Breast epithelium (tissue), 4 donors: ENCODE results near the gene CCDC157. TPM values are rescaled to one million over a fixed set of nuclear protein-coding genes. Genes with fewer than 3 reads are reported as not detected.

Experiments used
- DNase-seq, 2 donors: peaks; one replicate each; pipeline ENCODE4 v3.0.0-alpha.2; 2019; ENCODE audit warnings: low spot score in 2 of 2
- H3K27ac ChIP-seq, 2 donors: fragments of 200-600 bp; sonication (generic) in 1 of 2; one replicate each; pipeline ENCODE4 v1.5.1; 2016 to 2019; ENCODE audit warnings: mild to moderate bottlenecking in 1 of 2
- H3K27me3 ChIP-seq, 2 donors: fragments of 200-600 bp; sonication (generic) in 1 of 2; one replicate each; pipeline versions ENCODE4 v1.5.1 to v1.6.0; 2017 to 2019; ENCODE audit warnings: control low read depth in 1 of 2, mild to moderate bottlenecking in 1 of 2
- H3K36me3 ChIP-seq: fragments of 200-600 bp; one replicate; pipeline ENCODE4 v1.5.1; 2019
- H3K4me1 ChIP-seq, 2 donors: fragments of 200-600 bp; sonication (generic); one replicate each; pipeline ENCODE4 v1.5.1; 2016 to 2019; ENCODE audit warnings: control low read depth in 1 of 2
- H3K4me3 ChIP-seq, 3 donors: fragments of 200-600 bp; sonication (generic); 1 replicate in 2 of 3; 2 replicates in 1 of 3; pipeline ENCODE4 v1.5.1; 2016 to 2019; ENCODE audit warnings: mild to moderate bottlenecking in 3 of 3, moderate library complexity in 2 of 3
- H3K9me3 ChIP-seq, 2 donors: fragments of 200-600 bp; sonication (generic) in 1 of 2; one replicate each; pipeline ENCODE4 v1.5.1; 2016 to 2019; ENCODE audit warnings: control low read depth in 1 of 2
- POLR2A ChIP-seq: fragments of 450-650 bp; IDR thresholded peaks from one replicate; pipeline ENCODE4 v1.6.1; 2016; ENCODE audit warnings: antibody characterized with exemption, mild to moderate bottlenecking, moderate library complexity
- POLR2AphosphoS5 ChIP-seq, 3 donors: sonication (generic); formaldehyde crosslinking; IDR thresholded peaks; one replicate each; pipeline ENCODE4 v1.6.1; 2017; ENCODE audit warnings: antibody characterized with exemption in 3 of 3
- intact Hi-C: fragments of 100-400 bp; cut with DNase I; formaldehyde crosslinking; loops from one replicate; pipeline ENCODE4 v1.15.1; 2023; ENCODE audit warnings: low total_unique reads
- total RNA-seq, 3 donors: library from RNA; depleted of rRNA; stranded (reverse); fragments of >200 nt; gene quantifications; one replicate each; pipeline ENCODE4 v1.1.0, GENCODE V29; 2016
- TF ChIP-seq, protein P1 (sequence below), 3 donors: fragments of 450-650 bp; IDR thresholded peaks; one replicate each; pipeline ENCODE4 v1.5.1; 2016 to 2017; ENCODE audit warnings: antibody characterized with exemption in 3 of 3, mild to moderate bottlenecking in 3 of 3, moderate library complexity in 3 of 3

CCDC157 gene
- total RNA-seq, 3 donors from 2014 or later = 2.6 to 7.5 (median 6.6) TPM

DNA sequence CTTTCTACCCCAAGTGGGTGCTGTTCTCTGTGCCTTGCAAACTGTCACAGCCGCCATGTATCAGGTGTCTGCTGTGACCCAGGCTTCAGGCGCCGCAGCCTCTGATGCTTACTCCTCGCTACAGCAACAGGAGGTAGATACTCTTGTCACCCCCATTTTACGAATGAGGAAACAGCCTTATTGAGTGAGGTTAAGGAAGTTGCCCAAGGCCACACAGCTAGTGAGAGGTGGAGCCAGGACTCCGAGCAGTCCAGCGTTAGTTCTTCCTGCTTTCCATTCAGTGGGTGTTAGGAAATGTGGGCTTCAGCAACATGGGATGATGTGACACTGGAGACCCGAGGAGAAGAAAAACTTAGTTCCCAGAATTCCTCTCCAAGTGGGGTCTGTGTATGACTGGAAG lies 16.1 kb downstream of the CCDC157 start:
- intact Hi-C loops = no loop called here
- no peak for DNase-seq
- H3K27me3 ChIP-seq = no peaks in the 10 kb centered on the region
- H3K4me3 ChIP-seq = no peak overlapping the region
- H3K36me3 ChIP-seq = no peaks in the 10 kb centered on the region
- no peak for TF ChIP-seq POLR2AphosphoS5 (IDR thresholded peaks at IDR 0.05)
- TF ChIP-seq POLR2A = no peak
- TF ChIP-seq, protein P1, sequence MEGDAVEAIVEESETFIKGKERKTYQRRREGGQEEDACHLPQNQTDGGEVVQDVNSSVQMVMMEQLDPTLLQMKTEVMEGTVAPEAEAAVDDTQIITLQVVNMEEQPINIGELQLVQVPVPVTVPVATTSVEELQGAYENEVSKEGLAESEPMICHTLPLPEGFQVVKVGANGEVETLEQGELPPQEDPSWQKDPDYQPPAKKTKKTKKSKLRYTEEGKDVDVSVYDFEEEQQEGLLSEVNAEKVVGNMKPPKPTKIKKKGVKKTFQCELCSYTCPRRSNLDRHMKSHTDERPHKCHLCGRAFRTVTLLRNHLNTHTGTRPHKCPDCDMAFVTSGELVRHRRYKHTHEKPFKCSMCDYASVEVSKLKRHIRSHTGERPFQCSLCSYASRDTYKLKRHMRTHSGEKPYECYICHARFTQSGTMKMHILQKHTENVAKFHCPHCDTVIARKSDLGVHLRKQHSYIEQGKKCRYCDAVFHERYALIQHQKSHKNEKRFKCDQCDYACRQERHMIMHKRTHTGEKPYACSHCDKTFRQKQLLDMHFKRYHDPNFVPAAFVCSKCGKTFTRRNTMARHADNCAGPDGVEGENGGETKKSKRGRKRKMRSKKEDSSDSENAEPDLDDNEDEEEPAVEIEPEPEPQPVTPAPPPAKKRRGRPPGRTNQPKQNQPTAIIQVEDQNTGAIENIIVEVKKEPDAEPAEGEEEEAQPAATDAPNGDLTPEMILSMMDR (IDR thresholded peaks at IDR 0.05) = no peak
- H3K9me3 ChIP-seq = no peaks in the 10 kb centered on the region
- H3K4me1 ChIP-seq = no peaks in the 10 kb centered on the region
- H3K27ac ChIP-seq = no peak overlapping the region

DNA sequence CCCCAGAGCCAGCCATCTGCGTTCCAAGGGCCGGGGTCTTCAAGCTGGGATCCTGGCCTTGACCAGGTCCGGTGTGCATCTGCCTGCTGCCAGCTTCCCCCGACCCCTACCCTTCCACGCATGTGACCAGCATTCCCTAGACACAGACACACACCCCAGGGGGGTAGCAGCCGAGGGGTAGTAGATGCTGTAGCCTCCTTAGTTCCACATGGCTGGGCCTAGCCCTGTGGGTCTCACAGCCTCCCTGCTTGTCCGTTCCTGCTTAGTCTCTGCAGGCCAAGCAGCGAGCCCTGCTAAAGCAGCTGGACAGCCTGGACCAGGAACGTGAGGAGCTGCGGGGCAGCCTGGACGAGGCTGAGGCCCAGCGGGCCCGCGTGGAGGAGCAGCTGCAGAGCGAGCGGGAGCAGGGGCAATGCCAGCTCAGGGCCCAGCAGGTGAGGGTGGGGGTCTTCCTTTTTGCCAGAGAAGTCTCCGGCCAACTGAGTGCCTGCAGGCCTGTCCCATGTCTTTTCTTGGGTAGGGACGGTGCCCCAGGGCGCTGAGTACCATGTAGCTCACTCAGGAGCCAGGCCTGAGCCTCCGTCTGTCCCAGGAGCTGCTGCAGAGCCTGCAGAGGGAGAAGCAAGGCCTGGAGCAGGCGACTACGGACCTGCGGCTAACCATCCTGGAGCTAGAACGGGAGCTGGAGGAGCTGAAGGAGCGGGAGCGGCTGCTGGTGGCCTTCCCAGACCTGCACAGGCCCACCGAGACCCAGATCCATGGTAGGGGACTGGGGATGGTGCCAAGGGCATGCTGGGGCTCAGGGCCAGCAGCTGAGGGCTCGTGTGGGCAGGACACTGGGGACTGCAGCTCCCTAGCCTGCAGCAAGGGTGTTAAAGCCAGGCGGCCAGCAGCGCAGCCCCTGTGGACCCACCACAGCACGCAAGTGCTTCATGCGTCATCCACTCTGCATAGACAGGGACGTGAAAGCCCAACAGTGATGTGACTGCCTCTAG lies 16.8 kb downstream of the CCDC157 start:
- no peak for DNase-seq

DNA sequence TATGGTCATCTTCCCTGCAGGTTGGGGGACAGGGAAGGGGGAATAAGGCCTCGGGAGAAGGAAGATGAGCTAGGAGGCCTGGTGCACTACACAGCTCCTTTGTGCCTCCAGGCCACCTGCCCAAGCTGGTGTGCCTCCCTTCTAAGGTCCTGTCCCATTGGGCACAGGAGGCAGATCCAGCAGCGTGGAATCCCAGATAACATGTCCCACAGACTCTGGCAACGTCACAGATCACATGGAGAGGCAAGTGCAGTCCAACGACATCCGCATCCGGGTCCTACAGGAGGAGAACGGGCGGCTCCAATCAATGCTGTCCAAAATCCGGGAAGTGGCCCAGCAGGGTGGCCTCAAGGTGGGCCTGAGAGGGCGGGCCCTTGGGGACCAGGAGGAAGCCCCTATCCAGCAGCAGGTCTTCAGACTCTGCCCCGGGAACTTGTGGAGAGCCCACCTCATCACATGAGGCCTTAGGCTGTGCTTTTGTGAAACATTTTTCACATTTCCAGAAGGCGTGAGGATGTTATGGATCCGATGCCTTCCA lies 18.6 kb downstream of the CCDC157 start:
- Histone ChIP-seq H3K36me3 (no peaks in the 10 kb centered on the region), H3K27ac (no peak overlapping the region), H3K27me3 (no peaks in the 10 kb centered on the region), H3K4me1 (no peaks in the 10 kb centered on the region), H3K9me3 (no peaks in the 10 kb centered on the region), H3K4me3 (no peak overlapping the region)
- TF ChIP-seq POLR2A (no peak), POLR2AphosphoS5 (IDR thresholded peaks at IDR 0.05) (no peak)
- TF ChIP-seq, protein P1 (IDR thresholded peaks at IDR 0.05) = no peak
- intact Hi-C loops = no loop called here
- DNase-seq = no peak

More for the DNA sequence above, 16.8 kb downstream of the CCDC157 start:
- intact Hi-C loops = no loop called here
- Histone ChIP-seq H3K27me3 (no peaks in the 10 kb centered on the region), H3K9me3 (no peaks in the 10 kb centered on the region), H3K4me1 (no peaks in the 10 kb centered on the region), H3K36me3 (no peaks in the 10 kb centered on the region), H3K4me3 (no peak overlapping the region), H3K27ac (no peak overlapping the region)
- TF ChIP-seq, protein P1 (IDR thresholded peaks at IDR 0.05) = no peak
- TF ChIP-seq POLR2AphosphoS5 (IDR thresholded peaks at IDR 0.05) (no peak), POLR2A (no peak)

DNA sequence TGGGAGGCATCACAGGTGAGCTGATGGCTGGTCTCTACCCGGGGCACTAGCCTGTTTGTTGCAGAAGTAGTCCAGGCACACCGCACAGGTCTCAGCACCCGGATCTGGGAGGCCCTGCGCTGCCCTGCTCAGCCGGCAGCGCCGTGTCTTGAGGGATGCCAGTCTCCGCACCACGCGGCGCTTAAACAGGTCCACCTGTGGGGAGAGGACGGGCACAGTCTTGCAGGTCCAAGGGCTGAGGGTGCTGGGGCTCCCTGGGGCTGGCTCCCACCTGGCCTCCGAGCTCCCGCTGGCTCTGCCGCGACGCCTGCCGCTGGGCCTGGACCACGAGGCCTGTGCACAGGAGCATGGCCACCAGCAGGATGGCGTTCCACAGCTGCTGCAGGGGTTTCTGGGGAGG lies 23.2 kb downstream of the CCDC157 start:
- TF ChIP-seq, protein P1 (IDR thresholded peaks at IDR 0.05) = no peak
- TF ChIP-seq POLR2A (no peak), POLR2AphosphoS5 (IDR thresholded peaks at IDR 0.05) (no peak)
- Histone ChIP-seq H3K27ac (no peak overlapping the region), H3K4me3 (no peak overlapping the region), H3K4me1 (no peaks in the 10 kb centered on the region), H3K36me3 (no peaks in the 10 kb centered on the region), H3K27me3 (no peaks in the 10 kb centered on the region), H3K9me3 (no peaks in the 10 kb centered on the region)
- DNase-seq = no peak
- intact Hi-C loops = no loop called here

DNA sequence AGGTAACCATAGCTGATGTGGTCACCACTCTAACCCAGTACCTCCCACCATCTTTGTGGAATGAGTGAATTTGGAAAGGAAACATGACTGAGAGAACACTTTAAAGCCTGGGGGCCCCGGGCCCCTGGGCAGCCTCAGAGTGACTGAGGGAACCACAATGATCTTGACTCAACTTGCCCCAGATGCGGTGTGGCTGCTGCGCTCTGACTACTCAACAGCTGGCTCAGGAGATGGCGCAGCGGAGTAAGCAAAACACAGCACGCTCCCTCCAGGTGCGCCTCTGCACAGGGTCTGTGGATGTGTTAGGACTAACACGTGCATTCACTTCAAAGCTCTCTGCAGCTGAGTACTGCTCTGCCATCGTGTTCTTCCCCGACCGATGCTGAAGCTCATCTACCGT lies 24.5 kb downstream of the CCDC157 start:
- intact Hi-C loops = no loop called here
- TF ChIP-seq POLR2A (no peak), POLR2AphosphoS5 (IDR thresholded peaks at IDR 0.05) (no peak)
- TF ChIP-seq, protein P1 (IDR thresholded peaks at IDR 0.05) = no peak
- no peaks in the 10 kb centered on the region for H3K27me3 ChIP-seq
- peaks cover 0 to 6% of the 10 kb centered on the region in 2 donors for H3K4me1 ChIP-seq
- H3K36me3 ChIP-seq = no peaks in the 10 kb centered on the region
- no peak for DNase-seq
- H3K9me3 ChIP-seq = no peaks in the 10 kb centered on the region
- H3K4me3 ChIP-seq = no peak overlapping the region
- no peak overlapping the region for H3K27ac ChIP-seq
